Epithelial cell of esophagus (primary cell): ENCODE results near the gene ZNF296.

Experiments
- DNase-seq: peaks from one replicate; pipeline ENCODE4 v3.0.0; 2010; ENCODE audit warnings: low read depth
- H3K4me3 ChIP-seq: 2 replicates; pipeline ENCODE4 v1.5.1; 2011; ENCODE audit warnings: mild to moderate bottlenecking, low read length, control low read depth
- CTCF ChIP-seq: IDR thresholded peaks from 2 replicates; pipeline ENCODE4 v1.5.1; 2011; ENCODE audit warnings: low read depth, mild to moderate bottlenecking, low read length, control low read depth, inconsistent platforms; ENCODE audit not compliant: insufficient read depth; ENCODE audit errors: missing control alignments

Gene ZNF296

GRCh38 chr19:45094137-45094536, 17.9 kb upstream of the ZNF296 start:
- DNase-seq: no peak
- TF ChIP-seq CTCF: no peak
- peak overlapping the region; percentile 79 for H3K4me3 ChIP-seq

- peak within 1 kb of the TSS; percentile 79 for H3K4me3 ChIP-seq
- DNase-seq: peak; percentile 99
Observed at GRCh38 chr19:45092747-45093678, 16.7 kb upstream of the ZNF296 start, which contains the start of gene PPP1R37. Gene PPP1R37, plus strand, starts transcription at chr19:45093179. Its CDS starts 147 bp downstream, at chr19:45093326.

GRCh38 chr19:45091031-45091923, 15.0 kb upstream of the ZNF296 start:
- no peak for TF ChIP-seq CTCF
- DNase-seq: peak; percentile 99
- H3K4me3 ChIP-seq: peak overlapping the region; percentile 79

More at GRCh38 chr19:45092747-45093678, 16.7 kb upstream of the ZNF296 start, which contains the start of gene PPP1R37:
- peak; percentile 8 for TF ChIP-seq CTCF

GRCh38 chr19:45090606-45091005, 14.3 kb upstream of the ZNF296 start:
- H3K4me3 ChIP-seq: peak overlapping the region; percentile 79
- DNase-seq: no peak

GRCh38 chr19:45090034-45090433, 13.8 kb upstream of the ZNF296 start:
- no peak for TF ChIP-seq CTCF

More at GRCh38 chr19:45090606-45091005, 14.3 kb upstream of the ZNF296 start:
- no peak for TF ChIP-seq CTCF

GRCh38 chr19:45087531-45087930, 11.3 kb upstream of the ZNF296 start:
- no peak for DNase-seq
- H3K4me3 ChIP-seq: no peak overlapping the region
- no peak for TF ChIP-seq CTCF

More at GRCh38 chr19:45090034-45090433, 13.8 kb upstream of the ZNF296 start:
- H3K4me3 ChIP-seq: no peak overlapping the region
- no peak for DNase-seq
